ENCODE results near the gene RUBCNL.

The RUBCNL gene

GRCh38 chr13:46296115-46296822 is 90.8 kb downstream of the RUBCNL start:
- TF ChIP-seq, protein P1, sequence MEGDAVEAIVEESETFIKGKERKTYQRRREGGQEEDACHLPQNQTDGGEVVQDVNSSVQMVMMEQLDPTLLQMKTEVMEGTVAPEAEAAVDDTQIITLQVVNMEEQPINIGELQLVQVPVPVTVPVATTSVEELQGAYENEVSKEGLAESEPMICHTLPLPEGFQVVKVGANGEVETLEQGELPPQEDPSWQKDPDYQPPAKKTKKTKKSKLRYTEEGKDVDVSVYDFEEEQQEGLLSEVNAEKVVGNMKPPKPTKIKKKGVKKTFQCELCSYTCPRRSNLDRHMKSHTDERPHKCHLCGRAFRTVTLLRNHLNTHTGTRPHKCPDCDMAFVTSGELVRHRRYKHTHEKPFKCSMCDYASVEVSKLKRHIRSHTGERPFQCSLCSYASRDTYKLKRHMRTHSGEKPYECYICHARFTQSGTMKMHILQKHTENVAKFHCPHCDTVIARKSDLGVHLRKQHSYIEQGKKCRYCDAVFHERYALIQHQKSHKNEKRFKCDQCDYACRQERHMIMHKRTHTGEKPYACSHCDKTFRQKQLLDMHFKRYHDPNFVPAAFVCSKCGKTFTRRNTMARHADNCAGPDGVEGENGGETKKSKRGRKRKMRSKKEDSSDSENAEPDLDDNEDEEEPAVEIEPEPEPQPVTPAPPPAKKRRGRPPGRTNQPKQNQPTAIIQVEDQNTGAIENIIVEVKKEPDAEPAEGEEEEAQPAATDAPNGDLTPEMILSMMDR (IDR thresholded peaks at IDR 0.05; ENCODE audit: low read length) = no peak
- TF ChIP-seq EZH2phosphoT487 (IDR thresholded peaks at IDR 0.05; ENCODE audit: low read length) = no peak
- TF ChIP-seq EZH2 (optimal IDR thresholded peaks at IDR 0.05; ENCODE audit: low read depth, low read length) = no peak
- no peak for DNase-seq
- no peaks in the 10 kb centered on the region for H3K79me2 ChIP-seq (ENCODE audit: low read length)
- H3K9me2 ChIP-seq (replicated peaks; ENCODE audit: insufficient read depth, low read length) = no peaks in the 10 kb centered on the region
- no peak overlapping the region for H3K9ac ChIP-seq (ENCODE audit: low read length)
- no peaks in the 10 kb centered on the region for H3K9me3 ChIP-seq (replicated peaks; ENCODE audit: insufficient read depth, low read length)
- H2AFZ ChIP-seq (ENCODE audit: low read length) = no peak overlapping the region
- H3F3A ChIP-seq (ENCODE audit: insufficient read depth, low read length) = no peaks in the 10 kb centered on the region
- H3K4me2 ChIP-seq (ENCODE audit: low read depth, low read length) = no peak overlapping the region
- no peak overlapping the region for H3K4me3 ChIP-seq (ENCODE audit: low read length)
- H3K27me3 ChIP-seq (replicated peaks; ENCODE audit: insufficient read depth, low read length) = no peaks in the 10 kb centered on the region
- H3K36me3 ChIP-seq (replicated peaks; ENCODE audit: insufficient read depth, low read length) = no peaks in the 10 kb centered on the region
- no peak overlapping the region for H3K27ac ChIP-seq (ENCODE audit: low read length)
- H4K20me1 ChIP-seq (ENCODE audit: insufficient read depth, low read length) = no peaks in the 10 kb centered on the region
- H3K4me1 ChIP-seq (ENCODE audit: low read length) = no peaks in the 10 kb centered on the region

DNA sequence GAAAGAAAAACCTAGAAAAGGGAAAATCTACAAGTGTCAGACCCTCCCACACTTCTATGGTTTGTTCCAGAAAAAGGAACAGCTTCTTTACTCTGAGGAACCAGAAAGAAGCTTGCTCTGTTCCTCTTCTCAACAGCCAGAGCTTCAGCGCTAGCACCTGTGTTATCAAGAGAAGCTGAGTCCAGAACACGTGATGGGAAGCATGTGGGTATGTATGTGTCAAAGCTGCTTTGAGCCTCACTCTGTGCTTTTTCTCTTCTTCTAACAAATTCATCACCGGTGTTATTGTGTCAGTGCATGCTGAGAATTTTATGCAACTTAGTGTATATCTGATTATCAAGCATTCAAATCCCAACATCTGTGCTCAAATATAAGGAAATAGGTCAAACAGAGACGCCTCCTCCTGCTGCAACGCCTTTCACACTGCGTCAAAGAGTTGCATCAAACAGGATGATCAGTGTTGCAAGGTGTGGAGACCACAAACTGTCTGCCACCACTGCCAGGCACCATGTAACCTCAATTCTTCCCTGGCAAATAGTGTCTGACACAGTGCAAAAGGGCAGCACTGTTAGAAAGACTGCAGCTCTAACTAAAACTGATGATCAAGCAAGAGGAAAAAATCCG is 91.4 kb downstream of the RUBCNL start:
- H3K9me3 ChIP-seq (replicated peaks; ENCODE audit: insufficient read depth, low read length) = no peaks in the 10 kb centered on the region
- H3K27me3 ChIP-seq (replicated peaks; ENCODE audit: insufficient read depth, low read length) = no peaks in the 10 kb centered on the region
- TF ChIP-seq, protein P1 (IDR thresholded peaks at IDR 0.05; ENCODE audit: low read length) = no peak
- TF ChIP-seq EZH2 (optimal IDR thresholded peaks at IDR 0.05; ENCODE audit: low read depth, low read length) = no peak
- no peaks in the 10 kb centered on the region for H3K9me2 ChIP-seq (replicated peaks; ENCODE audit: insufficient read depth, low read length)
- no peak overlapping the region for H3K4me2 ChIP-seq (ENCODE audit: low read depth, low read length)
- H4K20me1 ChIP-seq (ENCODE audit: insufficient read depth, low read length) = no peaks in the 10 kb centered on the region
- no peaks in the 10 kb centered on the region for H3K79me2 ChIP-seq (ENCODE audit: low read length)
- no peak overlapping the region for H3K4me3 ChIP-seq (ENCODE audit: low read length)
- no peaks in the 10 kb centered on the region for H3K36me3 ChIP-seq (replicated peaks; ENCODE audit: insufficient read depth, low read length)
- no peak overlapping the region for H3K27ac ChIP-seq (ENCODE audit: low read length)
- no peaks in the 10 kb centered on the region for H3K4me1 ChIP-seq (ENCODE audit: low read length)
- no peaks in the 10 kb centered on the region for H3F3A ChIP-seq (ENCODE audit: insufficient read depth, low read length)
- no peak for DNase-seq
- no peak overlapping the region for H3K9ac ChIP-seq (ENCODE audit: low read length)
- H2AFZ ChIP-seq (ENCODE audit: low read length) = no peak overlapping the region

DNA sequence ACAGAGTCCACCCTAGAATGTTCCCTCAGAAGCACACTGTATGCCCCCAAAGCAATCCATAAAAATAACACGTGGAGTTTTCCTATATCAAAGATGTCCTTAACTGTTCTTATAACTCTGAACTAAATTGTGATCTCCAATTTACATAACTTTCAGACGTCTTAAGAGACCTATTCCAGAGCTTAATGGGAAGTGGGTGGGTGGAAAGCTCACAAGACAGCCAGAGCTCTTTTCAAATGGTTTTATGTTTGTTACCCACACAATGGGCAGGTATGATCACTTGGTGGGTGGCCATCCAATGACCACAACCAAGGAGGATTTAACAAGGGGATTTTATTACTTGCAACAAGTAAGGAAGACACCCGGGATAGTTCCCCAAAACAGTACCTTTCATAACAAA is 93.6 kb downstream of the RUBCNL start:
- Histone ChIP-seq H3K79me2 (ENCODE audit: low read length) (no peaks in the 10 kb centered on the region), H2AFZ (ENCODE audit: low read length) (no peak overlapping the region), H3F3A (ENCODE audit: insufficient read depth, low read length) (no peaks in the 10 kb centered on the region), H3K36me3 (replicated peaks; ENCODE audit: insufficient read depth, low read length) (no peaks in the 10 kb centered on the region), H3K27ac (ENCODE audit: low read length) (no peak overlapping the region), H3K9me2 (replicated peaks; ENCODE audit: insufficient read depth, low read length) (no peaks in the 10 kb centered on the region), H3K4me2 (ENCODE audit: low read depth, low read length) (no peak overlapping the region), H3K9ac (ENCODE audit: low read length) (no peak overlapping the region), H4K20me1 (ENCODE audit: insufficient read depth, low read length) (no peaks in the 10 kb centered on the region), H3K4me1 (ENCODE audit: low read length) (peaks cover 3% of the 10 kb centered on the region; the same call in 1 of the 2 replicates), H3K4me3 (ENCODE audit: low read length) (no peak overlapping the region), H3K9me3 (replicated peaks; ENCODE audit: insufficient read depth, low read length) (no peaks in the 10 kb centered on the region), H3K27me3 (replicated peaks; ENCODE audit: insufficient read depth, low read length) (no peaks in the 10 kb centered on the region)
- no peak for TF ChIP-seq EZH2phosphoT487 (IDR thresholded peaks at IDR 0.05; ENCODE audit: low read length)
- TF ChIP-seq EZH2 (optimal IDR thresholded peaks at IDR 0.05; ENCODE audit: low read depth, low read length) = no peak
- TF ChIP-seq, protein P1 (IDR thresholded peaks at IDR 0.05; ENCODE audit: low read length) = no peak
- DNase-seq = no peak
